RWPE2 (cell line): ENCODE measurements around the gene STAG1.

Experiments
- ATAC-seq: fragments of 200-7000 bp; cut with Tn5 transposase; 3 replicates; pipeline ENCODE4 v1.9.1; 2021; ENCODE audit warnings: low read depth
- DNase-seq: peaks from one replicate; pipeline ENCODE4 v3.0.0-alpha.2; 2020; ENCODE audit warnings: low spot score
- H3K27ac ChIP-seq: fragments of 450-650 bp; 2 replicates; pipeline ENCODE4 v1.5.1; 2017; ENCODE audit warnings: mild to moderate bottlenecking; ENCODE audit not compliant: poor library complexity, severe bottlenecking
- H3K27me3 ChIP-seq: fragments of 250-450 bp; sonication (Bioruptor Pico); 2 replicates; pipeline ENCODE4 v1.5.1; 2021; ENCODE audit warnings: mild to moderate bottlenecking, moderate library complexity; ENCODE audit not compliant: insufficient read depth, poor library complexity, severe bottlenecking
- H3K36me3 ChIP-seq: fragments of 250-450 bp; sonication (Bioruptor Pico); 2 replicates; pipeline ENCODE4 v1.5.1; 2020; ENCODE audit warnings: low read depth, mild to moderate bottlenecking, moderate library complexity
- H3K4me1 ChIP-seq: fragments of 250-450 bp; sonication (Bioruptor Pico); 2 replicates; pipeline ENCODE4 v1.5.1; 2021; ENCODE audit warnings: mild to moderate bottlenecking, moderate library complexity; ENCODE audit not compliant: insufficient read depth, poor library complexity, severe bottlenecking
- H3K4me3 ChIP-seq: fragments of 250-450 bp; sonication (Bioruptor Pico); 2 replicates; pipeline ENCODE4 v1.5.1; 2021; ENCODE audit warnings: mild to moderate bottlenecking, moderate library complexity; ENCODE audit not compliant: severe bottlenecking
- H3K9me3 ChIP-seq: fragments of 250-450 bp; sonication (Bioruptor Pico); 2 replicates; pipeline ENCODE4 v1.5.1; 2021; ENCODE audit warnings: mild to moderate bottlenecking, moderate library complexity; ENCODE audit not compliant: severe bottlenecking
- CTCF ChIP-seq: fragments of 450-650 bp; IDR thresholded peaks from one replicate; pipeline ENCODE4 v1.5.1; 2017; ENCODE audit warnings: mild to moderate bottlenecking, moderate library complexity; ENCODE audit not compliant: poor library complexity, severe bottlenecking

The STAG1 gene

GRCh38 chr3:136545664-136546268 is 206.4 kb downstream of the STAG1 start:
- Histone ChIP-seq H3K27me3 (no peaks in the 10 kb centered on the region), H3K4me1 (peaks cover 11% of the 10 kb centered on the region), H3K4me3 (no peak overlapping the region), H3K36me3 (peaks cover 9% of the 10 kb centered on the region; the same call in 1 of the 2 replicates), H3K27ac (no peak overlapping the region), H3K9me3 (no peaks in the 10 kb centered on the region)
- TF ChIP-seq CTCF: peak; percentile 32
- ATAC-seq: no peak
- no peak for DNase-seq

- DNase-seq: no peak
Measured at GRCh38 chr3:136544532-136544931, 207.6 kb downstream of the STAG1 start.

GRCh38 chr3:136543385-136543784 is 208.8 kb downstream of the STAG1 start:
- TF ChIP-seq CTCF: no peak
- peaks cover 9% of the 10 kb centered on the region; the same call in 1 of the 2 replicates for H3K36me3 ChIP-seq
- no peak overlapping the region for H3K27ac ChIP-seq
- peaks cover 11% of the 10 kb centered on the region for H3K4me1 ChIP-seq
- ATAC-seq: peak; percentile 67; the same call in 2 of the 3 replicates
- DNase-seq: no peak
- H3K27me3 ChIP-seq: no peaks in the 10 kb centered on the region
- H3K4me3 ChIP-seq: no peak overlapping the region
- H3K9me3 ChIP-seq: no peaks in the 10 kb centered on the region

More at GRCh38 chr3:136544532-136544931, 207.6 kb downstream of the STAG1 start:
- H3K9me3 ChIP-seq: no peaks in the 10 kb centered on the region
- H3K4me1 ChIP-seq: peaks cover 11% of the 10 kb centered on the region
- no peak overlapping the region for H3K4me3 ChIP-seq
- no peak for TF ChIP-seq CTCF
- no peaks in the 10 kb centered on the region for H3K27me3 ChIP-seq
- H3K36me3 ChIP-seq: peaks cover 9% of the 10 kb centered on the region; the same call in 1 of the 2 replicates
- no peak for ATAC-seq
- no peak overlapping the region for H3K27ac ChIP-seq

GRCh38 chr3:136535906-136536305 is 216.3 kb downstream of the STAG1 start:
- Histone ChIP-seq H3K27me3 (no peaks in the 10 kb centered on the region), H3K4me1 (no peaks in the 10 kb centered on the region), H3K27ac (no peak overlapping the region), H3K9me3 (no peaks in the 10 kb centered on the region), H3K4me3 (no peak overlapping the region), H3K36me3 (peaks cover under 1% of the 10 kb centered on the region; the same call in 1 of the 2 replicates)
- DNase-seq (no peak), ATAC-seq (peak; percentile 33; the same call in 1 of the 3 replicates)
- TF ChIP-seq CTCF: no peak

GRCh38 chr3:136532766-136533165 is 219.4 kb downstream of the STAG1 start:
- no peak for ATAC-seq
- no peaks in the 10 kb centered on the region for H3K4me1 ChIP-seq
- H3K27me3 ChIP-seq: no peaks in the 10 kb centered on the region
- H3K9me3 ChIP-seq: no peaks in the 10 kb centered on the region
- H3K27ac ChIP-seq: no peak overlapping the region
- no peaks in the 10 kb centered on the region for H3K36me3 ChIP-seq
- DNase-seq: no peak
- TF ChIP-seq CTCF: no peak
- no peak overlapping the region for H3K4me3 ChIP-seq
